IMR-90 (cell line): ENCODE measurements around the gene COG4. TPM values are rescaled to one million over a fixed set of nuclear protein-coding genes. Genes with fewer than 3 reads are reported as not detected.

Source experiments
- ATAC-seq: fragments of 200-7000 bp; cut with Tn5 transposase; 2 replicates; pipeline ENCODE4 v1.9.1; 2020; ENCODE audit warnings: low read depth, mild to moderate bottlenecking, moderate library complexity
- BruUV-seq: library from RNA; stranded (reverse); fragments of 400-500 nt; replicated peaks from 2 replicates; lab custom pipeline; 2021; lab: Mats Ljungman, UMichigan
- CTCF ChIA-PET: fragments of 300-600 bp; formaldehyde crosslinking; extraction: SDS; loops from one replicate; lab custom pipeline; 2021; ENCODE audit warnings: antibody characterized with exemption; lab: Yijun Ruan, JAX
- POLR2A ChIA-PET: fragments of 300-600 bp; sonication (Branson Sonifier 250); formaldehyde crosslinking; loops from one replicate; lab custom pipeline; 2022; ENCODE audit warnings: antibody characterized with exemption; ENCODE audit not compliant: unreplicated experiment; lab: Charles Lee
- DNase-seq: peaks from one replicate; pipeline ENCODE4 v3.0.0; 2013
- H2AFZ ChIP-seq: replicated peaks from 2 replicates; pipeline ENCODE3; 2013; ENCODE audit warnings: low read length, mild to moderate bottlenecking; ENCODE audit not compliant: poor library complexity
- H2AK5ac ChIP-seq: 2 replicates; pipeline ENCODE4 v1.6.1; 2013; ENCODE audit warnings: low read depth, low read length, inconsistent platforms
- H2AK9ac ChIP-seq: replicated peaks from 2 replicates; pipeline ENCODE3; 2013; ENCODE audit warnings: mild to moderate bottlenecking, low read depth, low read length, moderate library complexity; ENCODE audit not compliant: poor library complexity
- H2BK120ac ChIP-seq: 2 replicates; pipeline ENCODE4 v1.6.1; 2013; ENCODE audit warnings: low read depth, low read length, inconsistent platforms
- H2BK15ac ChIP-seq: 3 replicates; pipeline ENCODE4 v1.6.1; 2013; ENCODE audit warnings: low read depth, low read length, inconsistent platforms
- H2BK20ac ChIP-seq: 2 replicates; pipeline ENCODE4 v1.6.1; 2013; ENCODE audit warnings: low read depth, mild to moderate bottlenecking, inconsistent platforms, low read length, moderate library complexity
- H2BK5ac ChIP-seq: 2 replicates; pipeline ENCODE4 v1.6.1; 2013; ENCODE audit warnings: mild to moderate bottlenecking, low read depth, low read length, inconsistent platforms; ENCODE audit not compliant: poor library complexity, severe bottlenecking
- H3K14ac ChIP-seq: replicated peaks from 2 replicates; pipeline ENCODE4 v1.6.1; 2013; ENCODE audit warnings: low read depth, low read length, inconsistent platforms
- H3K18ac ChIP-seq: 2 replicates; pipeline ENCODE4 v1.6.1; 2013; ENCODE audit warnings: low read depth, low read length, control low read depth
- H3K23ac ChIP-seq: 2 replicates; pipeline ENCODE4 v1.6.1; 2013; ENCODE audit warnings: low read depth, low read length, inconsistent platforms
- H3K27ac ChIP-seq: 2 replicates; pipeline ENCODE4 v1.5.1; 2013; ENCODE audit warnings: mild to moderate bottlenecking, control low read depth, low read length; ENCODE audit not compliant: insufficient read depth
- H3K27me3 ChIP-seq: 2 replicates; pipeline ENCODE4 v1.6.1; 2013; ENCODE audit warnings: low read length; ENCODE audit not compliant: control insufficient read depth, insufficient read depth
- H3K36me3 ChIP-seq: 2 replicates; pipeline ENCODE4 v1.6.1; 2013; ENCODE audit warnings: low read length, mixed read lengths; ENCODE audit not compliant: control insufficient read depth, insufficient read depth
- H3K4ac ChIP-seq: 2 replicates; pipeline ENCODE4 v1.6.1; 2013; ENCODE audit warnings: low read depth, low read length, inconsistent platforms
- H3K4me1 ChIP-seq: 2 replicates; pipeline ENCODE4 v1.6.1; 2013; ENCODE audit warnings: low read length, mixed read lengths; ENCODE audit not compliant: control insufficient read depth, insufficient read depth
- H3K4me2 ChIP-seq: 2 replicates; pipeline ENCODE4 v1.6.1; 2013; ENCODE audit warnings: low read depth, mild to moderate bottlenecking, control low read depth, low read length, moderate library complexity
- H3K4me3 ChIP-seq: 2 replicates; pipeline ENCODE4 v1.5.1; 2013; ENCODE audit warnings: low read depth, mild to moderate bottlenecking, control low read depth, low read length, moderate library complexity; ENCODE audit not compliant: insufficient read depth
- H3K56ac ChIP-seq: 2 replicates; pipeline ENCODE4 v1.6.1; 2013; ENCODE audit warnings: low read length, inconsistent platforms; ENCODE audit not compliant: insufficient read depth; ENCODE audit errors: extremely low read depth
- H3K79me1 ChIP-seq, 2 experiments: 2 replicates each; pipeline ENCODE4 v1.6.1; 2013; ENCODE audit warnings: low read length in 2 of 2, inconsistent platforms in 1 of 2, low read depth in 1 of 2
- H3K9ac ChIP-seq: 2 replicates; pipeline ENCODE4 v1.6.1; 2013; ENCODE audit warnings: low read depth, low read length, control low read depth
- H3K9me1 ChIP-seq: 2 replicates; pipeline ENCODE4 v1.6.1; 2013; ENCODE audit warnings: low read length, inconsistent platforms; ENCODE audit not compliant: insufficient read depth
- H3K9me3 ChIP-seq: 2 replicates; pipeline ENCODE4 v1.6.1; 2013; ENCODE audit warnings: low read length; ENCODE audit not compliant: control insufficient read depth, insufficient read depth
- H4K20me1 ChIP-seq: 2 replicates; pipeline ENCODE4 v1.6.1; 2013; ENCODE audit warnings: low read length, inconsistent platforms; ENCODE audit not compliant: insufficient read depth
- H4K5ac ChIP-seq: 2 replicates; pipeline ENCODE4 v1.6.1; 2013; ENCODE audit warnings: mild to moderate bottlenecking, low read depth, low read length, control low read depth
- H4K8ac ChIP-seq, 2 experiments: 2 replicates each; pipeline ENCODE4 v1.6.1; 2013; ENCODE audit warnings: low read depth in 2 of 2, low read length in 2 of 2, control low read depth in 1 of 2, inconsistent platforms in 1 of 2
- H4K91ac ChIP-seq: 2 replicates; pipeline ENCODE4 v1.6.1; 2013; ENCODE audit warnings: low read depth, low read length, inconsistent platforms; ENCODE audit not compliant: insufficient read depth
- CHD1 ChIP-seq: IDR thresholded peaks from 2 replicates; pipeline ENCODE4 v1.6.1; 2012; ENCODE audit warnings: low read depth, low read length, improper control_type of control experiment
- FOS ChIP-seq: fragments of 150-350 bp; IDR thresholded peaks from 2 replicates; pipeline ENCODE4 v1.6.1; 2016; ENCODE audit warnings: low read depth, low read length
- MAFK ChIP-seq: IDR thresholded peaks from 2 replicates; pipeline ENCODE4 v1.6.1; 2012; ENCODE audit warnings: low read depth, low read length, improper control_type of control experiment
- MXI1 ChIP-seq: IDR thresholded peaks from 2 replicates; pipeline ENCODE4 v1.6.1; 2012; ENCODE audit warnings: low read depth, mild to moderate bottlenecking, low read length, moderate library complexity, borderline replicate concordance
- POLR2A ChIP-seq: IDR thresholded peaks from 2 replicates; pipeline ENCODE4 v1.6.1; 2012; ENCODE audit warnings: mild to moderate bottlenecking, low read depth, low read length
- RAD21 ChIP-seq: IDR thresholded peaks from 2 replicates; pipeline ENCODE4 v1.6.1; 2012; ENCODE audit warnings: low read length, improper control_type of control experiment
- RCOR1 ChIP-seq: IDR thresholded peaks from 2 replicates; pipeline ENCODE4 v1.6.1; 2012; ENCODE audit warnings: mild to moderate bottlenecking, low read length, improper control_type of control experiment; ENCODE audit not compliant: insufficient replicate concordance
- RFX5 ChIP-seq: IDR thresholded peaks from 2 replicates; pipeline ENCODE4 v1.8.0; 2012; ENCODE audit warnings: low read depth, mild to moderate bottlenecking, low read length, moderate library complexity
- SMC3 ChIP-seq: fragments of 150-350 bp; IDR thresholded peaks from 2 replicates; pipeline ENCODE4 v1.6.1; 2016; ENCODE audit warnings: low read depth, mild to moderate bottlenecking, antibody characterized with exemption, low read length, moderate library complexity
- WGBS, 2 experiments: methylation state at CpG; one replicate each; pipeline versions ENCODE4 v1.1.5 to v1.1.7; 2013; ENCODE audit warnings: missing lambda C conversion rate in 2 of 2; ENCODE audit not compliant: insufficient read length in 1 of 2; ENCODE audit errors: extremely low coverage in 2 of 2; 5-methylcytosine and 5-hydroxymethylcytosine counted together
- dilution Hi-C: fragments of 300-500 bp; cut with HindIII; formaldehyde crosslinking; loops from one replicate; pipeline ENCODE4 v1.14.3; 2018; ENCODE audit warnings: low sequenced_read_pairs; ENCODE audit not compliant: unreplicated experiment
- in situ Hi-C: fragments of 300-500 bp; cut with MboI; formaldehyde crosslinking; loops from 3 replicates; pipeline ENCODE4 v1.14.3; 2019; ENCODE audit warnings: low sequenced_read_pairs, inconsistent platforms, mixed read lengths
- intact Hi-C: fragments of 100-400 bp; cut with micrococcal nuclease; formaldehyde crosslinking; loops from 2 replicates; pipeline ENCODE4 v1.10.0; 2022
- polyA plus RNA-seq, 3 experiments: library from polyadenylated mRNA; depleted of rRNA; stranded (reverse); fragments of >200 nt; gene quantifications; 2 replicates each; pipeline ENCODE4 v1.2.3, GENCODE V29; 2012; ENCODE audit warnings: low replicate concordance in 1 of 3
- total RNA-seq: library from RNA; depleted of rRNA; stranded (reverse); fragments of >200 nt; gene quantifications from 2 replicates; pipeline ENCODE4 v1.2.3, GENCODE V29; 2012

Gene COG4
- total and polyA plus RNA-seq, 2 of the 4 experiments (the other 2 are of a cell fraction): 47.5 to 96.1 TPM

DNA sequence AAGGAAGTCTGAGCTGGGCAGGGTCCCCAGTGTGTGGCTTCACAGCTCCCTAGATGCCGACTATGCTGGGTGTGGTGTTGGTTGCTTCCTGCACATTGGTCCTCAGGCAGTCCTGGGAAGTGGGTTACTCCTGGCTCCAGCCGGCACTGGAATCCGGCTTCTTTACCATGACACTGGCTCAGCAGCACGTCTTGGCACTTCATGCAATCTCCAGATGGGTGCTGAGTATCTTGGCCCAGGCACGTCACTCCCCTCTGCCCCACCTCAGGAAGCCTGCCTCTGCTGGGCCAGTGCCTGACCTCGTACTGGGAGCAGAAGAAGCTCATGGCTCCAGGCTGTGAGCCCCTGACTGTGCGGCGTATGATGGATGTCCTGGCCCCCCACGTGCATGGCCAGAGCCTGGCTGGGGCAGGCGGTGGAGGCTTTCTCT lies 44.4 kb downstream of the COG4 start:
- H2BK15ac ChIP-seq: no peak overlapping the region
- dilution Hi-C loops: no loop called here

More for the DNA sequence above, 44.4 kb downstream of the COG4 start:
- H3K4me1 ChIP-seq: peaks cover 15% of the 10 kb centered on the region
- no peak overlapping the region for H3K4me3 ChIP-seq
- H2BK5ac ChIP-seq: no peak overlapping the region
- no peak overlapping the region for H2AK5ac ChIP-seq
- TF ChIP-seq RAD21 (no peak), MXI1 (no peak), SMC3 (no peak), FOS (no peak), POLR2A (no peak), RCOR1 (no peak), RFX5 (no peak), CHD1 (no peak), MAFK (no peak)
- H3K14ac ChIP-seq: no peak overlapping the region
- POLR2A ChIA-PET: no interaction called here
- ATAC-seq (no peak), DNase-seq (no peak)
- H3K9ac ChIP-seq: no peak overlapping the region
- H3K27ac ChIP-seq: no peak overlapping the region
- H2AFZ ChIP-seq: no peak overlapping the region
- peaks cover 0 to 7% of the 10 kb centered on the region in 2 experiments; a peak in 1 of 4 replicates for H3K79me1 ChIP-seq
- H4K20me1 ChIP-seq: no peaks in the 10 kb centered on the region
- no peak overlapping the region for H2BK20ac ChIP-seq
- no peak overlapping the region for H3K56ac ChIP-seq
- CTCF ChIA-PET: no interaction called here
- H2AK9ac ChIP-seq: peak overlapping the region; percentile 15
- peaks cover 52% of the 10 kb centered on the region for H3K36me3 ChIP-seq
- H4K5ac ChIP-seq: no peak overlapping the region
- H2BK120ac ChIP-seq: no peak overlapping the region
- peaks cover 27% of the 10 kb centered on the region for H3K9me1 ChIP-seq
- no peaks in the 10 kb centered on the region for H3K9me3 ChIP-seq
- no peaks in the 10 kb centered on the region for H3K27me3 ChIP-seq
- BruUV-seq: no TSS peak
- no peak overlapping the region for H3K4ac ChIP-seq
- H3K18ac ChIP-seq: no peak overlapping the region
- no peak overlapping the region for H3K4me2 ChIP-seq
- H4K91ac ChIP-seq: no peak overlapping the region
- WGBS, 2 experiments: 83% methylated on average over 2 of the region's 10 CpGs; no CpG with 5 or more reads in 1 of the 2 experiments
- intact Hi-C loops: loop anchor here (5.0 kb wide), 1 partner anchor 82 kb away; no protein-coding TSS in a partner anchor
- no peak overlapping the region for H3K23ac ChIP-seq
- in situ Hi-C loops: no loop called here
- no peak overlapping the region for H4K8ac ChIP-seq
